DOHH2 (cell line): ENCODE data around the gene C1S.
"Not testable (repeated sequence)": the region's sequence is repeated elsewhere in the genome, so short reads cannot be mapped to it uniquely, and the experiment has no call there.

Source experiments
- H3F3A ChIP-seq: fragments of 200-600 bp; sonication (generic), shearing (Covaris generic); 2 replicates; pipeline ENCODE4 v1.6.0; 2016; ENCODE audit warnings: antibody characterized with exemption, mild to moderate bottlenecking; ENCODE audit not compliant: control insufficient read depth, insufficient read depth
- H3K27ac ChIP-seq: fragments of 200-600 bp; sonication (generic); 2 replicates; pipeline ENCODE4 v1.5.1; 2014; ENCODE audit warnings: low read depth, mild to moderate bottlenecking, low read length, moderate library complexity
- H3K27me3 ChIP-seq: fragments of 200-600 bp; sonication (generic); 2 replicates; pipeline ENCODE4 v1.6.1; 2014; ENCODE audit warnings: mild to moderate bottlenecking, low read length, mixed read lengths; ENCODE audit not compliant: control insufficient read depth
- H3K36me3 ChIP-seq: fragments of 200-600 bp; sonication (generic); 2 replicates; pipeline ENCODE4 v1.6.1; 2014; ENCODE audit warnings: mild to moderate bottlenecking, low read length, moderate library complexity, mixed read lengths; ENCODE audit not compliant: control insufficient read depth
- H3K4me1 ChIP-seq: fragments of 200-600 bp; sonication (generic); 2 replicates; pipeline ENCODE4 v1.6.1; 2014; ENCODE audit warnings: mild to moderate bottlenecking, low read length, mixed read lengths; ENCODE audit not compliant: control insufficient read depth
- H3K4me2 ChIP-seq: fragments of 200-600 bp; sonication (generic); 2 replicates; pipeline ENCODE4 v1.6.0; 2014; ENCODE audit warnings: mild to moderate bottlenecking, low read length, moderate library complexity
- H3K4me3 ChIP-seq: fragments of 200-600 bp; sonication (generic); 2 replicates; pipeline ENCODE4 v1.5.1; 2014; ENCODE audit warnings: mild to moderate bottlenecking, low read length, mixed read lengths
- H3K79me2 ChIP-seq: fragments of 200-600 bp; sonication (generic); 2 replicates; pipeline ENCODE4 v1.6.1; 2014; ENCODE audit warnings: mild to moderate bottlenecking, low read length, mixed read lengths; ENCODE audit not compliant: control insufficient read depth
- H3K9me2 ChIP-seq: fragments of 200-600 bp; sonication (generic); replicated peaks from 2 replicates; pipeline ENCODE4 v1.6.1; 2014; ENCODE audit warnings: mild to moderate bottlenecking, low read length, mixed read lengths; ENCODE audit not compliant: control insufficient read depth
- H3K9me3 ChIP-seq: fragments of 200-600 bp; sonication (generic); 2 replicates; pipeline ENCODE4 v1.6.1; 2014; ENCODE audit warnings: antibody characterized with exemption, low read length, mixed read lengths; ENCODE audit not compliant: control insufficient read depth, insufficient read depth
- H4K20me1 ChIP-seq: fragments of 200-600 bp; sonication (generic); 2 replicates; pipeline ENCODE4 v1.6.0; 2014; ENCODE audit warnings: low read depth, mild to moderate bottlenecking, antibody characterized with exemption, low read length, moderate library complexity; ENCODE audit not compliant: control insufficient read depth, insufficient read depth
- CTCF ChIP-seq: fragments of 200-600 bp; sonication (generic); IDR thresholded peaks from one replicate; pipeline ENCODE4 v1.5.1; 2014; ENCODE audit warnings: antibody characterized with exemption, mild to moderate bottlenecking, low read depth, low read length; ENCODE audit not compliant: poor library complexity, severe bottlenecking
- EZH2phosphoT487 ChIP-seq: fragments of 200-600 bp; sonication (generic); IDR thresholded peaks from 2 replicates; pipeline ENCODE4 v1.6.1; 2017; ENCODE audit warnings: borderline replicate concordance, mild to moderate bottlenecking, antibody characterized with exemption, low read length, moderate library complexity, mixed read lengths

The C1S gene

GRCh38 chr12:7032990-7033389 is 27.5 kb upstream of the C1S start:
- Histone ChIP-seq H3F3A (no peaks in the 10 kb centered on the region), H3K4me2 (no peak overlapping the region), H4K20me1 (no peaks in the 10 kb centered on the region), H3K4me1 (0 out of 2 replicates have a peak, but pooled peaks cover 2% of the 10 kb centered on the region), H3K27ac (no peak overlapping the region), H3K79me2 (no peaks in the 10 kb centered on the region), H3K27me3 (peaks cover 9% of the 10 kb centered on the region), H3K4me3 (no peak overlapping the region), H3K36me3 (no peaks in the 10 kb centered on the region), H3K9me2 (no peaks in the 10 kb centered on the region), H3K9me3 (no peaks in the 10 kb centered on the region)
- TF ChIP-seq EZH2phosphoT487 (no peak), CTCF (no peak)

- Histone ChIP-seq H3K79me2 (no peaks in the 10 kb centered on the region), H3K36me3 (no peaks in the 10 kb centered on the region), H3F3A (no peaks in the 10 kb centered on the region), H3K4me1 (0 out of 2 replicates have a peak, but pooled peaks cover 2% of the 10 kb centered on the region), H3K9me3 (no peaks in the 10 kb centered on the region), H4K20me1 (no peaks in the 10 kb centered on the region), H3K27me3 (peaks cover 9% of the 10 kb centered on the region), H3K4me2 (no peak overlapping the region), H3K27ac (no peak overlapping the region), H3K9me2 (no peaks in the 10 kb centered on the region), H3K4me3 (no peak overlapping the region)
- TF ChIP-seq CTCF (no peak), EZH2phosphoT487 (no peak)
These were observed 26.1 kb upstream of the C1S start for GRCh38 chr12:7034464-7034863.

DNA sequence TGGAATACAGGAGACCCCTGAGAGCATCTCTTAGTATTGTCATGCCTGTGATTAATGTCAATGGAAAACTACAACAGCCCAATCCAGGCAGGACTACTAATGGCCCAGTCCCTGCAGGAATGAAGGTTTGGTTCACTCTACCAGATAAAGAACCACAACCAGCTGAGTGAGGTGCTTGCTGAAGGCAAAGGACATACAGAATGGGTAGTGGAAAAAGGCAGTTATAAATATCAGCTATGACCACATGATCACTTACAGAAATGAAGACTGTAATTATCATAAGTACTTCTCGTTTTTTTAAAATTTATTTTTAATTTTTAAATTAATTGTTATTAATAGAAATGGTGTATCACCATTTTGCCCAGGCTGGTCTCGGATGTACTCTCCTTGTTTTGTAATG is 25.1 kb upstream of the C1S start:
- Histone ChIP-seq H3K4me3 (no peak overlapping the region), H3K4me1 (0 out of 2 replicates have a peak, but pooled peaks cover 2% of the 10 kb centered on the region), H3K9me2 (no peaks in the 10 kb centered on the region), H3K79me2 (no peaks in the 10 kb centered on the region), H3K36me3 (no peaks in the 10 kb centered on the region), H3K4me2 (no peak overlapping the region), H3K9me3 (no peaks in the 10 kb centered on the region), H3K27ac (no peak overlapping the region), H3F3A (no peaks in the 10 kb centered on the region), H4K20me1 (no peaks in the 10 kb centered on the region), H3K27me3 (peaks cover 9% of the 10 kb centered on the region)
- TF ChIP-seq CTCF (no peak), EZH2phosphoT487 (no peak)

DNA sequence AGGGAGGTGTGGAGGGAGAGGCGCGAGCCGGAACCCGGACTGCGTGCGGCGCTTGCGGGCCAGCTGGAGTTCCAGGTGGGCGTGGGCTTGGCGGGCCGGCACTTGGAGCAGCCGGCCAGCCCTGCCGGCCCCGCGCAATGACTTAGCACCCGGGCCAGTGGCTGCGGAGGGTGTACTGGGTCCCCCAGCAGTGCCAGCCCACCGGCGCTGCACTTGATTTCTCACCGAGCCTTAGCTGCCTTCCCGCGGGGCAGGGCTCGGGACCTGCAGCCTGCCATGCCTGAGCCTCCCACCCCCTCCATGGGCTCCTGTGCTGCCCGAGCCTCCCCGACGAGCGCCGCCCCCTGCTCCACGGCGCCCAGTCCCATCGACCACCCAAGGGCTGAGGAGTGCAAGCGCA is 23.1 kb upstream of the C1S start:
- H4K20me1 ChIP-seq, H3K36me3 ChIP-seq, H3K9me2 ChIP-seq, H3K4me1 ChIP-seq, H3K4me3 ChIP-seq, H3F3A ChIP-seq, H3K27ac ChIP-seq, H3K4me2 ChIP-seq, H3K79me2 ChIP-seq, H3K9me3 ChIP-seq: not testable (repeated sequence)
- peaks cover 17% of the 10 kb centered on the region for H3K27me3 ChIP-seq
